ENCODE results near the gene TMED4. TPM values are rescaled to one million over a fixed set of nuclear protein-coding genes. Genes with fewer than 3 reads are reported as not detected.

Gene TMED4
- 10 to 100 TPM; 71.3 to 79.4 (median 71.4) TPM for total RNA-seq

DNA sequence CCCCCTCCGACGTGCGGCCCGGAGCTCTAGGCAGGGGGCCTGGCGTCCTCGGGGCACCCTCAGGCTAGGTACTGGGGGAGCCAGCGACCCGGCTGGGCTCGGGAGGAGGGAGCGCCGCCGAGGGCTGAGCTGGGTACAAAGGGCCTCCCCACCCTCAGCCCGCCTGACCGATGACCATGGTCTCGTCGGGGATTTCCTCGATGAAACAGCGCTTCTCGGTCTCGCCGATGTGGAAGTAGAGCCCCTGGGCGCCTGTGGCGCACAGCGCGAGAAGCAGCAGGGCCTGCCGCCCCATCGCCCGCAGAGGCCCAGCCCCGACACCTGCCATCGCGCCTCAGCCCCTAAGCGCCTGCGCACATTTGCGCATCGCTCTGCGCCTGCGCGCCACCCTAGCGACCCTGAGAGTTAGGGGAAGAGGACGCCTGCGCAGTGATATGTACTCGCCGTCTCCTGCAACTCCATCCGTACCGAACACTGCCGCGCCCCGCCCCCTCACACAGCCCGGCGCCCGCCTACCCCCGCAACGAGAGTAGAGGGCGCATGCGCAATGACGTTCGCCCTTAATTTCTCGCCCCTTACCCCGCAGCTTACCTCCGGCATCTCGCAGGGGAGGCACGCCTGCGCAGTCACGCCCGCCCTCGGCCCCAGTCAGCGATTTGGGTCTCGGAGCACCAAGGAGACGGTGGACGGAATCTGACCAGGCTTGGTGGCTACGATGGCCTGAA is at the start of gene TMED4:
TMED4 (minus strand) TSS at position 353 of the 725 bp plus-strand sequence; CDS start at position 328, 25 bp downstream.
- no peaks in the 10 kb centered on the region for H3K27me3 Mint-ChIP-seq (ENCODE audit: low read depth)
- DNase-seq (peak; percentile 100), ATAC-seq (peak; percentile 90 to 91)
- H3K4me3 Mint-ChIP-seq = peak within 1 kb of the TSS; percentile 89
- H3K9me3 Mint-ChIP-seq = no peaks in the 10 kb centered on the region
- peaks cover 17% of the 10 kb centered on the region for H3K36me3 Mint-ChIP-seq (ENCODE audit: insufficient read depth)
- peaks cover 30% of the 10 kb centered on the region for H3K4me1 Mint-ChIP-seq (ENCODE audit: low read depth)

DNA sequence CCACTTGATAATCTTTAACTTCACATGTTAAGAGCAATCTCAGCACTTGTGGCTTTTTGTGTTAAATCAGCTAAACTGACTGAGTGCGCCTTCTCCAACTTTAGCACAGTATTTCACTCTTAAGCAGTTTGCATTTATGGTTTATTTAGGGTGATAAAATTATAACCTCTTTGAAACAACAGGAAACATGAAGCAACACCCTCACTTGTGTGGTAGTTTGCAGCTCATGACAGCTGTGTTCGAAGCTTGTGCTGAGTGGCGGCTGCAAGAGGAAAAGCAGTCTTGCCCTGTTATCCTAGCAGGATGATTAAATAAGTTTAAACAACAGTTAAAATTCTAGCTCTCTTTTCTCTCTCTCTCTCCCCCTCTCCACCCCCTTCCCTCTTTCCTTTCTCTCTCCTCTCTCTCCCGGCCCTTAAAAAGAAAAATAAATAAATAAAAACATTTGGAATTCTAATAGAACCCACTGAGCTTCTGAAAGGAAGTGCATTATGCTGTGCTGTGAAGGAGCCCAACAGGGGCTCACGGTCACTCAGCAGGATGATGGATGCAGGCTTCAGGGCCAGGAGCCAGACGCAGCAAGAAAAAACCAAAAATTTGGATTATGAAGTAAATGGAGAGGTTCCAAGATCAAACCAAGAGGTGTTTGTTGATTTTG is 49.6 kb upstream of the TMED4 start:
- no peak for ATAC-seq
- H3K27me3 Mint-ChIP-seq (ENCODE audit: low read depth) = no peaks in the 10 kb centered on the region
- H3K36me3 Mint-ChIP-seq (ENCODE audit: insufficient read depth) = peaks cover 18% of the 10 kb centered on the region
- H3K9me3 Mint-ChIP-seq = no peaks in the 10 kb centered on the region
- no peak for DNase-seq
- peak overlapping the region; percentile 27 for H3K4me3 Mint-ChIP-seq
- peaks cover 78% of the 10 kb centered on the region for H3K4me1 Mint-ChIP-seq (ENCODE audit: low read depth)

DNA sequence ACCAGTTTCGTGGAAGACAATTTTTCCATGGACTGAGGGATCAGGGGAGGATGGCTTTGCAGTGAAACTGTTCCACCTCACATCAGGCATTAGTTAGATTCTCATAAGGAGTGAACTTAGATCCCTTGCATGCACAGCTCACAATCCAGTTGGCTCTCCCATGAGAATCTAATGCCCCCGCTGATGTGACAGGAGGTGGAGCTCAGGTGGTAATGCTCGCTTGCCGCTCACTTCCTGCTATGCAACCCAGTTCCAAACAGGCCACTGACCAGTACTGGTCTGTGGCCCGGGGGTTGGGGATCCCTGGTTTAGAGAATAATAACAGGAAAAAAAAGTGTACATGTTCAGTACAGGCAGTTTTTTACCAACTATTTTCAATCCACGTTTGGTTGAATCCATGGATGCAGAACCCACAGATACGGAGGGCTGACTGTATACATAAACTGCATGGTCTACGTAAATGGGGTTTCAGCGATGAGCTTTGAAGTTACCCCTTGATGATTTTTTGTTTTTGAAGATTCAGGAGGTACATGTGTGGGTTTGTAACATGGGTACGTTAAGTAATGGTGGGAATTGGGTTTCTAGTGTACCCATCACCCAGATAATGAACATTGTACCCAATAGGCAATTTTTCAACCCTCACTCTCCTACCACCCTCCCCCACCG is 48.9 kb upstream of the TMED4 start:
- no peak for ATAC-seq
- Mint-ChIP-seq H3K9me3 (no peaks in the 10 kb centered on the region), H3K27me3 (ENCODE audit: low read depth) (no peaks in the 10 kb centered on the region), H3K4me1 (ENCODE audit: low read depth) (peaks cover 78% of the 10 kb centered on the region), H3K36me3 (ENCODE audit: insufficient read depth) (peaks cover 21% of the 10 kb centered on the region), H3K4me3 (peak overlapping the region; percentile 27)
- DNase-seq = no peak

DNA sequence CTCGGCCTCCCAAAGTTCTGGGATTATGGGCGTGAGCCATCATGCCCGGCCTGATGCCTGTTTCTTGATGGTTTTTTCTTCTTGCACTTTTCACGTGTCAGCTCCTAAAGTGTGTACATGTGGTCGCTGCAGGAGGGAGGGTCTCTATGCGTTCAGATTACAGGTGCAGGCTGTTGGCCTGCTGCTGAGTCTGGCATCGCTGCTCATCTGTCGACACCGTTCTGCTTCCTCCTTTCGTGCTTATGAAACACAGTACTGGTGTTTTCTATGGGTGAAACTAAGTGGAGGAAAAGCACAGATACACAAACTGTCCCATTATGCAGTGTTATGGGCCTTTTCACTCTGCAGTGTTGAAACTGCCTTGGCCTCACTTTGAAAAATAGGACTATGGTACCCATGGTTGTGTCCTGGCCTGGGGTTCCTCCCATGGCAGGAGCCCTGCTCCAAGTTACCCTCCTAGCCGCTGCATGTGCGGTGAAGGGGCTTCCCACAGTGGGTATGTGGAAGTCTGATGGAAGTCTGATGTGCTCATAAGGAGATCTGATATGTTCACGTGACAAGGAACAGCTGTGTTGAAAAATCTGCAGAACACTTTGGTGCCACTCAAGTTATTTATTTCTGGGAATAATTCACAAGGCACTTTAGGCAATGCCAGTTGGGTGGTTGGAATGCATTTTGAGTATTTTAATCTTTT is 47.9 kb upstream of the TMED4 start:
- no peak for DNase-seq
- peaks cover 23% of the 10 kb centered on the region for H3K36me3 Mint-ChIP-seq (ENCODE audit: insufficient read depth)
- no peak overlapping the region for H3K4me3 Mint-ChIP-seq
- no peaks in the 10 kb centered on the region for H3K9me3 Mint-ChIP-seq
- no peaks in the 10 kb centered on the region for H3K27me3 Mint-ChIP-seq (ENCODE audit: low read depth)
- peaks cover 80% of the 10 kb centered on the region for H3K4me1 Mint-ChIP-seq (ENCODE audit: low read depth)
- ATAC-seq = no peak

DNA sequence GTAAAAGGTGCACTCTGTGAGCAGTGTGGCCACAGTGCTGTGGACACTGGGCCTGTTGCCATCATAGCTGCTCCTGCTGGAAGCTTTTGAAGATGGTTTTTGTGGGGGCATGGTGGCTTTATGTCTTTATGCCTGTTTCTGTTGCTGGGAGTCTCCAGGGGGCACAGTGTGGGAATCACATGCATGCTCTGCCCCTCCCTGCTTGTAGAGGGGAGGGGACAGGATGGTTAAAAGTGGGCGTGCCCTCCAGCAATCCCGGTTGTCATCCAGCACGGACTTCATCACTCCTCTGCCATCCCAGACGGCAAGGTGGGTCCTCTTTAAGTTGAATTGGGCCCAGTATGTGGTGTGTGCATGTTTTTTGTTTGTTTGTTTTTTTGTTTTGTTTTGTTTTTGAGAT is 44.6 kb upstream of the TMED4 start:
- no peaks in the 10 kb centered on the region for H3K27me3 Mint-ChIP-seq (ENCODE audit: low read depth)
- peaks cover 28% of the 10 kb centered on the region for H3K36me3 Mint-ChIP-seq (ENCODE audit: insufficient read depth)
- ATAC-seq (no peak), DNase-seq (no peak)
- H3K9me3 Mint-ChIP-seq = no peaks in the 10 kb centered on the region
- no peak overlapping the region for H3K4me3 Mint-ChIP-seq
- peaks cover 80% of the 10 kb centered on the region for H3K4me1 Mint-ChIP-seq (ENCODE audit: low read depth)

DNA sequence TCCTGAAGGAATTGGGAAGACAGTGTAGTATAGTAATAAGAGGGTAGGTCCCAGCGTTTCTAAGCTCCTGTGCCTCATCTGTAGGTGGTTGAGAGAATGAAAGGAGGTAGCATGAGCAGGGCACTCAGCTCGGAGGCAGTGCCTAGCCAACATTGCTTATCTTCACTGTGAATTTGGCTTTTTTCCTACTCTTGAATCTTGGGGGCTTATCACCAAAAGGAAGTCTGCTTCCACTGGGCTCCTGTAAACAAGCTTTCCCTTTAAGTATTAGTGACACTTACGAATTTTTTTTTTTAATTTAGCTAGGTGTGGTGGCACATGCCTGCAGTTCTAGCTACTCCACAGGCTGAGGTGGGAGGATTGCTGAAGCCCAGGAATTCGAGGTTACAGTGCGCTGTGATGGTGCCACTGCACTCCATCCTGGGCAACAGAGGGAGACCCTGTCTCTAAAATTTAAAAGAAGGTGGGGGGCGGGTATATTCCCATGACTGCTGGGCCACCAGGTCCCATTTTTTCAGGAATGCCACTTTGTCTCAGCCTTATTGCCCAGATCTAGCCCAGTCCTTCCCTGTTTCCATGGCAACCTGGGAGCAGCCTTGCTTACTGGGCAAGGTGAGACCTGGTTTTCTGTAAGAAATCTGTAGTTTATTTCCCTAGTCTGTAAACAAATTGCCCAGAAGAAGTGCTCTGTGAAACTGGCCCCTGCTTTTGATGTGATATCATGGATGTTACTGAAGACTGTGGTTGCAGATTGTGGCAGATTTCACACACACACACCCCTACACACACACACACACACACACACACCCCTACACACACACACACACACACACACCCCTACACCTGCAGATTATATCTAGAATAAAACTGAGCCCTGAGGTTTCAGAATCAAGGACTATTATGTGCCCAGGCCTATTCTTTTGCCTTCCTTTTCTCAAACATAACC is 43.8 kb upstream of the TMED4 start:
- peaks cover 80% of the 10 kb centered on the region for H3K4me1 Mint-ChIP-seq (ENCODE audit: low read depth)
- H3K36me3 Mint-ChIP-seq (ENCODE audit: insufficient read depth) = peaks cover 28% of the 10 kb centered on the region
- DNase-seq (no peak), ATAC-seq (no peak)
- no peak overlapping the region for H3K4me3 Mint-ChIP-seq
- no peaks in the 10 kb centered on the region for H3K27me3 Mint-ChIP-seq (ENCODE audit: low read depth)
- H3K9me3 Mint-ChIP-seq = no peaks in the 10 kb centered on the region

DNA sequence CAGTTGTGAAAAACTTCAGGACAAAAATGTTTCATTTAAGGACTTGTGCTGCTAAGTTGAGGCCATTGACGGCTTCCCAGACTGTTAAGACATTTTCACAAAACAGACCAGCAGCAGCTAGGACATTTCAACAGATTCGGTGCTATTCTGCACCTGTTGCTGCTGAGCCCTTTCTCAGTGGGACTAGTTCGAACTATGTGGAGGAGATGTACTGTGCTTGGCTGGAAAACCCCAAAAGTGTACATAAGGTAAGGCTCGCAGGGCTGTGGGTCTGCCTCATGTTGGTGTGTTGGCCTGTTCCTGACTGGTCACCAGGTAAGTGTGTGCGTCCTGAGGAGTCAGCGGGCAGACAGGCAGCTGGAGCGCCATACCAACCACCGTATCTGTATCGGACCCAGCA is 42.3 kb upstream of the TMED4 start:
- DNase-seq = no peak
- no peak for ATAC-seq
- Mint-ChIP-seq H3K4me1 (ENCODE audit: low read depth) (peaks cover 81% of the 10 kb centered on the region), H3K36me3 (ENCODE audit: insufficient read depth) (peaks cover 26% of the 10 kb centered on the region), H3K4me3 (peak overlapping the region; percentile 63), H3K9me3 (no peaks in the 10 kb centered on the region), H3K27me3 (ENCODE audit: low read depth) (no peaks in the 10 kb centered on the region)

DNA sequence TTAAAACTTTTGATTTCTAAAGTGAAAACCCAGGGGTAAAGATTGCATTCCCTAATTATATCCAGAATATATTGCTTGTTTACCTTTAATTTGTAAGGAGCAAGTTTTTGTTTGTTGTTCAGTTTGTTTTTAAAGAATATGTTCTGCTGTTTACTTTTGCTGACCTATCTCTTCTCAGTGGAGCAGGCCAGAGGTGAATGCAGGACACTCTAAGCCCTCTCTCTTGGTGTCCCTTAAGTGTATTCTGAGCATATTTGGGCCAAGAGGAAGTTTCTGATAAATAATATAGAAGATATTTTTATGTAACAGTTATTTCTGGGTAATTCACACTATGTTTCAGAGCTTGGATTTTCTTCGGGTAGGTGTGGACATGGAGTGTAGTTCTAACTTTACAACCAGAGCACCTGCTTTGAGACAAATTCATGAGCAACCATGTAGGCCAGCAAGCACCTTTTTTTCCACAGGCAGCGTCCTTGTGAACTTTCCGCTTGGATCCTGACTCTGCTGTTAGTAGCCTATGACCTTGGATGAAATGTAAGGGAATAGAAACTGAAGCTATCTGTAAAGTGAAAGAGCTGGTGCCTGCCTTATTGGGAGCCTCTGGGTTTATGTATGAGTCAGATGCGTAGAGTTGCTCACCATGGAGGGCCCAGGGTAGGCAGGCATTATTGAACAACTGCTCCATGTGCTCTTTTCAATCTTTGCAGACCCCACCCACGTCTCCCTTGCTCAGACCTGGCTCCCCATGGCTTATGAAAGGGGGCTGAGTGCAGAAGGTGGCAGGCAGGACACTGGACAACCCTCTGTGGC is 40.5 kb upstream of the TMED4 start:
- Mint-ChIP-seq H3K36me3 (ENCODE audit: insufficient read depth) (peaks cover 28% of the 10 kb centered on the region), H3K9me3 (no peaks in the 10 kb centered on the region), H3K27me3 (ENCODE audit: low read depth) (no peaks in the 10 kb centered on the region), H3K4me1 (ENCODE audit: low read depth) (peaks cover 93% of the 10 kb centered on the region), H3K4me3 (peak overlapping the region; percentile 64)
- ATAC-seq (peak; percentile 91 to 93), DNase-seq (peak; percentile 25)

DNA sequence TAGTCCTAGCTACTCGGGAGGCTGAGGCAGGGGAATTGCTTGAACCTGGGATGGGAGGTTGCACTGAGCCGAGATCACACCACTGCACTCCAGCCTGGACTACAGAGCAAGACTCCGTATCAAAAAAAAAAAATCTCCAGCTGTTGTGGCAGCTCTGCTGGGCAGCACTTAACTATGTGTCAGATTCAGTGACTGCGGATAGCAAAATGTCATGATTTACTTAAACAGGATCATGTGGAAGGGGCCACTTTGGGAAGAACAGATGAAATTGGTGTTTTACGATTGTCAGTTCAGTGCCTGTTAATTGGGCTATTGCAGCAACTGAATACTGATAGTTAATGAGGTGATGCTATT is 39.7 kb upstream of the TMED4 start:
- H3K9me3 Mint-ChIP-seq = no peaks in the 10 kb centered on the region
- ATAC-seq (no peak), DNase-seq (no peak)
- peaks cover 98% of the 10 kb centered on the region for H3K4me1 Mint-ChIP-seq (ENCODE audit: low read depth)
- no peak overlapping the region for H3K4me3 Mint-ChIP-seq
- no peaks in the 10 kb centered on the region for H3K27me3 Mint-ChIP-seq (ENCODE audit: low read depth)
- peaks cover 28% of the 10 kb centered on the region for H3K36me3 Mint-ChIP-seq (ENCODE audit: insufficient read depth)

DNA sequence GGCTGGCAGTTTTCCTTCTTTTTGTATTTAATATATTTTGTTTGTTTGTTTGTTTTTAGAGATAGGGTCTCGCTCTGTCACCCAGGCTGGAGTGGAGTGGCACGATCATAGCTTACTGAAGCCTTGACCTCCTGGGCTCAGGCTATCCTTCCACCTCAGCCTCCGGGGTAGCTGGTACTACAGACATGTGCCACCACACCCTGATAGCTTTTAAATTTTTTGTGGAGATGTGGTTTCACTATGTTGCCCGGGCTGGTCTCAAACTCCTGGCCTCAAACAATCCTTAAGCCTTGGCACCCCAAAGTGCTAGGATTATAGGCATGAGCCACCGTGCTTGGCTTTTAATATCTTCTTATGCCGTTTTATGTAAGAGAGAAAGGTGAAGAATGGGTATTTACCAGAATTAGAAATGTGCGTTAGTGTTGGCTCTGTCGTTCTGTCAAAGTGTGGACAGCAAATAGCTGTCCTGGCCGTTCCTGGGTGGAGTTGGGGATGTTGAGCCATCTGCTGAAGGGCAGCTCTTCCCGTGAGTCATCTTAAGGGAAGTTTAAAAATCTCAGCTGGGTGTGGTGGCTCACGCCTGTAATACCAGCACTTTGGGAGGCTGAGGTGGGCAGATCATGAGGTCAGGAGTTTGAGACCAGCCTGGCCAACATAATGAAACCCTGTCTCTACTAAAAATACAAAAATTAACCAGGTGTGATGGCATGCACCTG is 39.2 kb upstream of the TMED4 start:
- ATAC-seq (no peak), DNase-seq (no peak)
- Mint-ChIP-seq H3K4me3 (no peak overlapping the region), H3K27me3 (ENCODE audit: low read depth) (no peaks in the 10 kb centered on the region), H3K36me3 (ENCODE audit: insufficient read depth) (peaks cover 25% of the 10 kb centered on the region), H3K9me3 (no peaks in the 10 kb centered on the region), H3K4me1 (ENCODE audit: low read depth) (peaks cover 94% of the 10 kb centered on the region)

DNA sequence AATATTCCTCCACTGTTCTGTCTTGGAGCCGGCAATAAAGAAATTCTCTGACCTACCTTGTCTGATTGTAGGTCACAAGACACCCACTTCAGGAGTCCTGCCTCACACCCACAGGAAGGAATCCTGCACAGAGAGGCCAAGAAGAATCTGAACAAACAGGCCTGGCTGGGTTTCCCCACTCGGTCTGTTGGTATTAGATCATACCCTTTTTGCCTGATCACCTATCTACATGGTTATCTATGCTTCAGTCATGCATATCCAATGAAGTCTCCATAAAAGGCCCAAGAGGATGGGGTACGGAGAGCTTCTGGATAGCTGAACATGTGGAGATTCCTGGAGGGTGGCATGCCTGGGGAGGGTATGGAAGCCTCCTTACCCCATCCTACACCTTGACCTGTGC is 36.7 kb upstream of the TMED4 start:
- Mint-ChIP-seq H3K4me3 (peak overlapping the region; percentile 35), H3K4me1 (ENCODE audit: low read depth) (peaks cover 91% of the 10 kb centered on the region), H3K36me3 (ENCODE audit: insufficient read depth) (peaks cover 21% of the 10 kb centered on the region), H3K9me3 (no peaks in the 10 kb centered on the region), H3K27me3 (ENCODE audit: low read depth) (no peaks in the 10 kb centered on the region)
- ATAC-seq = no peak
- no peak for DNase-seq

DNA sequence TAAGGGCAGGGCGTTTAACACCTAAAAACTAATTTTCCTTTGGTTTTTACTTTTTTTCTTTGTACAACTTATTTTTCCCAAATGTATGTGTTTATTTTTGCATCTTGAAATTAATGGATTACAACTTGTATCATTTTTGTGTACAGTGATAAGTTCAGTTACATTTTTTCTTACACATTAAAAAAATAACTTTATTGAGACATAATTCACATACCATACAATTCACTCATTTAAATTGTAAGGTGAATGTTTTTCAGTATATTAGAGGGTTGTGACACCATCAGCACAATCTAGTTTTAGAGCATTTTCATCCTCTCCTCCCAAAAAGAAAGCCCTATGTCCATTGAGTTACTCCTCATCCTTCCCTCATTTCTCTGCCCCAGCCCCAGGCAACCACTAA is 36.0 kb upstream of the TMED4 start:
- Mint-ChIP-seq H3K27me3 (ENCODE audit: low read depth) (no peaks in the 10 kb centered on the region), H3K4me1 (ENCODE audit: low read depth) (peaks cover 87% of the 10 kb centered on the region), H3K4me3 (peak overlapping the region; percentile 35)

More for the DNA sequence above, 36.0 kb upstream of the TMED4 start:
- H3K9me3 Mint-ChIP-seq = no peaks in the 10 kb centered on the region
- H3K36me3 Mint-ChIP-seq (ENCODE audit: insufficient read depth) = peaks cover 21% of the 10 kb centered on the region
- DNase-seq (no peak), ATAC-seq (no peak)

Measured in activated T-cell treated with anti-CD3 and anti-CD28 coated beads, Interleukin-2, amount 50 U/mL, for 4 hours (primary cell).